B cell (primary cell): ENCODE measurements around the gene IL17RE.

Source experiments
- EZH2 ChIP-seq: IDR thresholded peaks from 2 replicates; pipeline ENCODE4 v1.6.1; 2012; ENCODE audit warnings: borderline replicate concordance, low read depth, mild to moderate bottlenecking, moderate library complexity, low read length; ENCODE audit not compliant: insufficient read depth, poor library complexity, severe bottlenecking
- TF ChIP-seq, protein P1 (sequence below): fragments of 200-600 bp; IDR thresholded peaks from one replicate; pipeline ENCODE4 v1.8.0; 2022; ENCODE audit warnings: antibody characterized with exemption, mild to moderate bottlenecking

GRCh38 chr3:9886328-9886727 is 16.3 kb upstream of the IL17RE start:
- TF ChIP-seq, protein P1, sequence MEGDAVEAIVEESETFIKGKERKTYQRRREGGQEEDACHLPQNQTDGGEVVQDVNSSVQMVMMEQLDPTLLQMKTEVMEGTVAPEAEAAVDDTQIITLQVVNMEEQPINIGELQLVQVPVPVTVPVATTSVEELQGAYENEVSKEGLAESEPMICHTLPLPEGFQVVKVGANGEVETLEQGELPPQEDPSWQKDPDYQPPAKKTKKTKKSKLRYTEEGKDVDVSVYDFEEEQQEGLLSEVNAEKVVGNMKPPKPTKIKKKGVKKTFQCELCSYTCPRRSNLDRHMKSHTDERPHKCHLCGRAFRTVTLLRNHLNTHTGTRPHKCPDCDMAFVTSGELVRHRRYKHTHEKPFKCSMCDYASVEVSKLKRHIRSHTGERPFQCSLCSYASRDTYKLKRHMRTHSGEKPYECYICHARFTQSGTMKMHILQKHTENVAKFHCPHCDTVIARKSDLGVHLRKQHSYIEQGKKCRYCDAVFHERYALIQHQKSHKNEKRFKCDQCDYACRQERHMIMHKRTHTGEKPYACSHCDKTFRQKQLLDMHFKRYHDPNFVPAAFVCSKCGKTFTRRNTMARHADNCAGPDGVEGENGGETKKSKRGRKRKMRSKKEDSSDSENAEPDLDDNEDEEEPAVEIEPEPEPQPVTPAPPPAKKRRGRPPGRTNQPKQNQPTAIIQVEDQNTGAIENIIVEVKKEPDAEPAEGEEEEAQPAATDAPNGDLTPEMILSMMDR = no peak
- TF ChIP-seq EZH2 = no peak
